ENCODE measurements around the gene CLNK.

GRCh38 chr4:10587296-10587695 lies 97.3 kb downstream of the CLNK start:
- TF ChIP-seq CTCF (IDR thresholded peaks at IDR 0.05): no peak
- TF ChIP-seq POLR2A (IDR thresholded peaks at IDR 0.05): no peak
